Panc1 (cell line): ENCODE results near the gene CHRNB1. TPM values are rescaled to one million over a fixed set of nuclear protein-coding genes. Genes with fewer than 3 reads are reported as not detected.

Source experiments
- ATAC-seq: fragments of 200-7000 bp; cut with Tn5 transposase; 2 replicates; pipeline ENCODE4 v1.9.1; 2020; ENCODE audit warnings: mild to moderate bottlenecking, moderate library complexity
- BruUV-seq: library from RNA; stranded (reverse); fragments of 400-500 nt; replicated peaks from 2 replicates; lab custom pipeline; 2021; lab: Mats Ljungman, UMichigan
- CTCF ChIA-PET: fragments of 300-600 bp; sonication (Branson Sonifier 250); formaldehyde crosslinking; loops from one replicate; lab custom pipeline; 2022; ENCODE audit warnings: antibody characterized with exemption; lab: Charles Lee
- POLR2A ChIA-PET: fragments of 300-600 bp; sonication (Branson Sonifier 250); formaldehyde crosslinking; loops from one replicate; lab custom pipeline; 2022; ENCODE audit warnings: antibody characterized with exemption; lab: Charles Lee
- DNase-seq: peaks from one replicate; pipeline ENCODE4 v3.0.0-alpha.2; 2010; ENCODE audit warnings: low read depth, low spot score
- H3K27ac ChIP-seq: 2 replicates; pipeline ENCODE4 v1.5.1; 2011; ENCODE audit warnings: mild to moderate bottlenecking, low read length, inconsistent platforms
- H3K27me3 ChIP-seq: fragments of 200-500 bp; sonication (Bioruptor generic); 2 replicates; pipeline ENCODE4 v1.6.0; 2014; ENCODE audit warnings: low read length, inconsistent platforms; ENCODE audit not compliant: control insufficient read depth, insufficient read depth
- H3K36me3 ChIP-seq: fragments of 200-500 bp; sonication (Bioruptor generic); 2 replicates; pipeline ENCODE4 v1.5.1; 2014; ENCODE audit warnings: inconsistent platforms, mild to moderate bottlenecking, low read length, moderate library complexity; ENCODE audit not compliant: control insufficient read depth, insufficient read depth
- H3K4me1 ChIP-seq: 2 replicates; pipeline ENCODE4 v1.5.1; 2011; ENCODE audit warnings: inconsistent platforms, mild to moderate bottlenecking, low read length, moderate library complexity; ENCODE audit not compliant: control insufficient read depth, insufficient read depth
- H3K4me3 ChIP-seq, 2 experiments: 2 replicates each; pipeline ENCODE4 v1.5.1; 2011 to 2012; ENCODE audit warnings: low read depth in 2 of 2, low read length in 2 of 2, mild to moderate bottlenecking in 2 of 2, inconsistent platforms in 1 of 2, moderate library complexity in 1 of 2
- H3K9me3 ChIP-seq: fragments of 200-500 bp; sonication (Bioruptor generic); 2 replicates; pipeline ENCODE4 v1.5.1; 2014; ENCODE audit warnings: low read depth, mild to moderate bottlenecking, inconsistent platforms, low read length, moderate library complexity; ENCODE audit not compliant: control insufficient read depth, insufficient read depth
- CTCF ChIP-seq: fragments of 450-650 bp; IDR thresholded peaks from 2 replicates; pipeline ENCODE4 v1.5.1; 2017; ENCODE audit warnings: mild to moderate bottlenecking
- POLR2AphosphoS5 ChIP-seq: IDR thresholded peaks from 2 replicates; pipeline ENCODE4 v1.6.1; 2012; ENCODE audit warnings: mild to moderate bottlenecking, low read depth, low read length, moderate library complexity
- REST ChIP-seq, 2 experiments: IDR thresholded peaks; 2 replicates each; pipeline ENCODE4 v1.6.1; 2011 to 2012; ENCODE audit warnings: low read depth in 2 of 2, control low read depth in 1 of 2, low read length in 1 of 2, mild to moderate bottlenecking in 1 of 2, moderate library complexity in 1 of 2; ENCODE audit not compliant: insufficient read depth in 1 of 2
- SIN3A ChIP-seq: IDR thresholded peaks from 2 replicates; pipeline ENCODE4 v1.6.1; 2012; ENCODE audit warnings: low read depth, mild to moderate bottlenecking, low read length, moderate library complexity, borderline replicate concordance; ENCODE audit not compliant: insufficient read depth
- TCF7L2 ChIP-seq: IDR thresholded peaks from 2 replicates; pipeline ENCODE4 v1.6.1; 2011; ENCODE audit warnings: mild to moderate bottlenecking, low read depth, low read length, inconsistent platforms
- in situ Hi-C: cut with HindIII; loops from 2 replicates; pipeline ENCODE4 v1.10.0; 2016; ENCODE audit warnings: low sequenced_read_pairs, low pct_unique_long_range_greater_than_20kb
- intact Hi-C: fragments of 100-400 bp; cut with micrococcal nuclease; formaldehyde crosslinking; loops from one replicate; pipeline ENCODE4 v1.10.0; 2022; ENCODE audit not compliant: unreplicated experiment
- total RNA-seq: library from RNA; stranded (reverse); gene quantifications from one replicate; pipeline ENCODE4 v1.2.1, GENCODE V29; 2021; ENCODE audit not compliant: unreplicated experiment

CHRNB1 gene
- total RNA-seq, 1 experiment from 2014 or later, result 14.3 TPM

- POLR2A ChIA-PET, result no interaction called here
- DNase-seq (no peak), ATAC-seq (no peak)
- Histone ChIP-seq H3K4me1 (peaks cover 6% of the 10 kb centered on the region; the same call in 1 of the 2 replicates), H3K9me3 (no peaks in the 10 kb centered on the region), H3K4me3 (no peak overlapping the region), H3K27me3 (no peaks in the 10 kb centered on the region), H3K27ac (no peak overlapping the region), H3K36me3 (peaks cover 22% of the 10 kb centered on the region)
- intact Hi-C loops, result no loop called here
- CTCF ChIA-PET, result no interaction called here
- in situ Hi-C loops, result no loop called here
- no TSS peak for BruUV-seq
- TF ChIP-seq TCF7L2 (no peak), POLR2AphosphoS5 (no peak), SIN3A (no peak), REST (IDR thresholded peaks at IDR 0.05; ENCODE audit: insufficient read depth in 1 of 2, low read depth in 2 of 2, low read length in 1 of 2) (no peak), CTCF (no peak)
Measured at GRCh38 chr17:7495906-7496434, 51.1 kb downstream of the CHRNB1 start.

GRCh38 chr17:7496470-7497183 lies 51.8 kb downstream of the CHRNB1 start:
- POLR2A ChIA-PET, result no interaction called here
- no peaks in the 10 kb centered on the region for H3K27me3 ChIP-seq
- H3K9me3 ChIP-seq, result no peaks in the 10 kb centered on the region
- peaks cover 5% of the 10 kb centered on the region; the same call in 1 of the 2 replicates for H3K4me1 ChIP-seq
- no peak overlapping the region for H3K27ac ChIP-seq
- CTCF ChIA-PET, result no interaction called here
- intact Hi-C loops (no loop called here), in situ Hi-C loops (no loop called here)
- H3K36me3 ChIP-seq, result peaks cover 29% of the 10 kb centered on the region
- TSS peak; percentile 57 for BruUV-seq
- H3K4me3 ChIP-seq, result no peak overlapping the region
- TF ChIP-seq POLR2AphosphoS5 (no peak), REST (IDR thresholded peaks at IDR 0.05; ENCODE audit: insufficient read depth in 1 of 2, low read depth in 2 of 2, low read length in 1 of 2) (no peak), TCF7L2 (no peak), CTCF (no peak), SIN3A (no peak)
- ATAC-seq (no peak), DNase-seq (no peak)
